ENCODE measurements around the gene HEMK1. TPM values are rescaled to one million over a fixed set of nuclear protein-coding genes. Genes with fewer than 3 reads are reported as not detected.

The HEMK1 gene
- total RNA-seq, 1 donor from 2014 or later: 4.5 TPM

- FAIRE-seq: no peak
- no peak for DNase-seq (ENCODE audit: low spot score in 2 of 2)
Measured at GRCh38 chr3:50599115-50599715, 29.9 kb downstream of the HEMK1 start.

DNA sequence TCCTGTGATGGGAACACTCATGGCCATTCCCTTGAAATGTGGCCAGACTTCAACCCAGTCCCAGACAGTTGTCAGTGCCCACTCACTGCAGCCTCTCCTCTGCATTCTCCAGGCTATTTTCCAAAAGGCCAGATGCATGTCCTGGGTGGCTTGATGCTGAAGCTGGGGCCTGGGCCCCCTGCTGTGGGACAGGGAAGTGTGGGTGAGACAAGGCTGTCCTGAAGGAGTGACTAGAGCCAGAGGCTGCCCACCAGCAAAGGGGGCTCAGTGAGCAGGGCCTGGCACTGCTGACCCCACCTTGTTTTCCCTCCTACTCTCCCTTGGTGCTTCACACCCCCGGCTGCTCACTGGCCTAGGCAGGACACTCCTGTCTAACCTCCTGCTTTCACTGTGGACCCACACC lies 30.4 kb downstream of the HEMK1 start:
- FAIRE-seq (no peak), DNase-seq (ENCODE audit: low spot score in 2 of 2) (no peak)

DNA sequence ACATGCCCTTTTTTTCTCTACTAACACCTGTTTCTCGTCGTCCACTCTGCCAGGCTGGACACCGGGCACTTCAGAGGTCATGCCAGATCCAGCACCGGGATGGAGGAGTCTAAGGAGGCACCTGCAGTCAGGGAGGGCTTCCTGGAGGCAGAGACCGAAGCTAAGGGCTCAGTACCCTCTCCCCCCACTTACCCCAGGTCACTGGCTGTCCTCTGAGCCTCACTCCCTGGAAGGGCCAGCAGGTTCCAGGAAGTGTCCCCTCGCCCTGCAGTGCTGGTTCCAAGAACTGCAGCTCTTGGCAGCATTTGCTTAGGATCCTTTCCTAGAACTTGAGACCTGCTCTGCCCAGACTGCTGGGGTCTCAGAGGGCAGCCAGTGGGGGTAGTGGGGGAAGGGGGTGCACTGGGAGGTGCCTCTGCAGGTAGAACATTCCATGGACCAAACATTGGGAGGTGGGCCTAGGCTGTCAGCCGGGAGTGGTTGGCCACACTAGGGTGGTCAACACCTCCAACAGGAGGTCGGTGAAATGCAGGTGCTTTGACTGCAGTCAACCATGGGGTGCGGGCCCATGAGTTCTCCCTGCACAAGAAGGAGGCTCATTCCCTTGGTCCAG lies 30.9 kb downstream of the HEMK1 start:
- DNase-seq (ENCODE audit: low spot score in 2 of 2) (no peak), FAIRE-seq (no peak)

GRCh38 chr3:50600841-50601591 lies 31.7 kb downstream of the HEMK1 start:
- DNase-seq (ENCODE audit: low spot score in 2 of 2): peak in 1 of 2 donors; percentile 85
- no peak for FAIRE-seq

GRCh38 chr3:50602595-50603191 lies 33.4 kb downstream of the HEMK1 start:
- DNase-seq (ENCODE audit: low spot score in 2 of 2) (no peak), FAIRE-seq (no peak)

GRCh38 chr3:50603261-50604109 lies 34.2 kb downstream of the HEMK1 start:
- no peak for DNase-seq (ENCODE audit: low spot score in 2 of 2)
- FAIRE-seq: no peak

DNA sequence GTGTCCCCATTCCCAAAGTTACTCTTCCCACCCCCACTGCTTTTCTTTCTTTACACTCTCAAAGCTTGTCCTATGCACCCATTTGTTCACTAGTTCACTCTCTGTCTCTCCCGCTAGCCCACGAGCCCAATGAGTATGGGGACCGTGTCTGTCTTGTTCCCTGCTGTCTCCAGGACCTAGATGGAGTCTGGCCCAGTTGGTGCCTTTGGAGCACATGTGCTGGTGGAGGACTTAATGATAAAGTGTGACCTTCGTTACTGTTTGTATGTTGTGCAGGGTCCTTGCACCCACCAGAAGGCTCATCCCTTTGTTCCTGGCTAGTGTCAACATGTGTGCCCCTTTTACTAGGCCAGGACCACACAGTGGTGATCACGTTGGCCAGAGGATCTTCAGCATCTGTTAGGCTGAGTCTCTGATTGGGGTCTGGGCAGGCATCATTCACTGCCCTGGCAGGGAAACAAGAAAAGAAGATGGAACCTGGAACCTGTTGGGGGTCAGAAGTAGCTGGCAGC lies 34.8 kb downstream of the HEMK1 start:
- DNase-seq (ENCODE audit: low spot score in 2 of 2): no peak
- FAIRE-seq: no peak

DNA sequence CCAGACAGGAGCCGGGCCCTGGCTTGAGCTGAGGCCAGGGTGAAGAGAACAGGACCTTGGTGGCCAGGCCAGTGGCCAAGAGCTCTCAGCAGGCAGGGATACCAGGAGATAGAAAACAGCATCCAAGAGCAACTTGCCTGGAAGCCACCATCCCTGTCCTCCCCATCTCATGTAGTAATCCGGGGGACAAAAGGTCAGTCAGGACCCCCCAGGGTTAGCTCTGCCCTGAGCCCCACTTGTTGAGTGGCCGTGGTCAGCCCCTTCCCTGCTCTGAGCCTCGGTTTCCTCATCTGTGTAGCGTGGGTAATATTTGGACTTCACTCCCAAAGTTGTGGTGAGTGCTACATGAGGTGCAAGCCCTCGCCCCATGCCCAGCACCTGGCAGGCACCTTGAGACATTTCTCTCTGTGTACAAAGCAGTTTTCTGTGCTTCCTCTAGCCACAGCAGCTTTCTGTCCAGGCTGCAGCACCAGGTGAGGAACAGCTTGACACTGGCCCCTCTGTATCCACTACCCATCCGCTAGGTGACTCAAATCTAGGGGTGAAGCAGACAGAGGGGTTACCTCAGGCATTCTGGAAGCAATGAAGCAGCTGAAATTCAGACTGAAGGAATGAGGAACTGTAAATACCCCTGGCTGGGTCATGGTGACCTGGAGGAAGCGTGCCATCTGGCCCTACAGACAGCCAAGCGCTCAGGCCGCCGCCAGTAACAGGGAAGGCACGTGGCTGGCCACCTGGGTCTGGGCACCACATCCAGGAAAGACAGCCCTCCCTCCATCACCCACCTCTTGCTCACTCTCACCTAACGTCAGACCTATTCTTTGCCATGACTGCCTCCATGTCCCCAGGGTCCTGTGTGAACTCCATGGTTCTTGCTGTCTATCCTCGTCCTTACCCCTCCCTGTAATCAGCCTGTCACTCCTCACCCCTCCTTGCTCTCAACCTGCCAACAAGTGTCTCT lies 35.6 kb downstream of the HEMK1 start:
- DNase-seq (ENCODE audit: low spot score in 2 of 2): no peak
- FAIRE-seq: no peak

DNA sequence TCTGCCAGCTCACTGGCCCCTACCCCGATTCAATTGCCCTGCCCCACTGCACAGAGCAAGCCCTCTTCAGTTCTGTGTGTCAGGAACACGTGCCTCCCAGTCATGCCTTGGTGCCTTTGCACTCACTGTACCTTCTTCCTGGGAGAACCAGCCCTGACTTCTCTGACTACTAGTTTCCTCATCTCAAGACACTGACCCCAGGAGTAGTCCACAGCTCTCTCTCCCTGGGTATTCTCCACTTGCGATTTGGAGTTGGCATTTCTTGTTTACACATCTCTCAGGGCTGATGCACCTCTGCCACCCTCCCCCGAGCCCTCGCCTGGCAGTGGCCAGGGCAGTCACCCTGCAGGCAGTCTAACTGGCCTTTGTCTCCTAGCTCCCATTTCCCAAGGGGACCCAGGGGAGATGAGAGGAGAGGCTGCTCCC lies 36.6 kb downstream of the HEMK1 start:
- DNase-seq (ENCODE audit: low spot score in 2 of 2) (no peak), FAIRE-seq (no peak)

DNA sequence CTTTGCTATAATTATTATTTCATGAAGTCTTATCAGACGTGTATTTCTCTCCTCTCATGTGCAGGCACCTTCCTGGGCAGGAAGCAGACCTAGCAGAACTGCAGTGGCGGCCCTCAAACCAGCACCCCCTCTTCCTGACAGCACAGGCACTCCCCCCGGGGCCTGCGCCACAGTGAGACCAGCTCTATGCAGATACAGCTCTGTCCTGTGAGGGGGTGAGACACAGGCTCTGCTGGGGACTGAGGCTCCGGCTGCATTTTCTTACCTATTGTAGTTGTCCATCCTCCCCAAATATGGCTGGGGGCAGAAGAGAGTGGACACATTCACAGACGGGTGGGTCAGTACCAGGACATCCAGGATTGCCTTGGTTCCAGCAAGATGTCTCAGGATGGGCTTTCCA lies 37.3 kb downstream of the HEMK1 start:
- FAIRE-seq (no peak), DNase-seq (ENCODE audit: low spot score in 2 of 2) (no peak)

DNA sequence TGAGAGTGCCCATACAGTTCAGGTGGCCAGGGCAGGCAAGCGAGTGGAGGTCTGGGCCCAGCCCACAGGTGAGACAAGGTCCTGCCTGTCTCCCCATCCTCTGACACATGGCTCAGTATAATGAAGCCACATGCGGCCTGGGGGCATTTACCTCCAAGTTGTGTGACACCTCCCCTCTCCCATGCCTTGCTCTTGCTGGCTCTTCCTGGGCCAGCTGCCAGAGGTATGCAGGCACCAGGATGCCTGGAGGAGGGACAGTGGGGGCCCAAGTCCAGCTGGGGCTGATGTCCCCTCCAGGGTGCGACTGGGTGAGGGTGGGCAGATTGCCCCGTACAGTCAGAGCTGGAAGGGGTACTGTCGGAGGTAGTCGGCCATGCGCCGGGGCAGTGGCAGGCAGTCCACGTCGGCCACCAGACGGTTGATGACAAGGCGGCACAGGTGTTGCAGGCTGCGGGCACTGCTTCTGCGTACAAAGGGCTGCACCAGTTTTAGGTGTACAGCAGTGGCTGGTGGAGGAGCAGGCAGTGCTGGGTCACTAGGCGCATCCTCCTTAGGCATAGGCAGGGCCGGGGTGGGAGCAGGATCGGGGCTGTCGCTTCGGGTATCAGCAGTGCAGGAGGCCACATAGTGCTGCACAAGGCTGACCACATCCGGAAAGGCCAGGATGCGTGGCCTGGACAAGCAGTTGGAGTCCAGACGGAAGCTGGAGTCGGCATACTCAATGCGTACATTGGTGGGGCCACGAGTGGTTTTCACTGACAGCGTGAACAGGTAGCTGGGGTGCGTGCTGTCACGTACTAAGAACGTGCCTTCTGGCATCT lies 38.2 kb downstream of the HEMK1 start:
- FAIRE-seq: no peak
- DNase-seq (ENCODE audit: low spot score in 2 of 2): no peak

DNA sequence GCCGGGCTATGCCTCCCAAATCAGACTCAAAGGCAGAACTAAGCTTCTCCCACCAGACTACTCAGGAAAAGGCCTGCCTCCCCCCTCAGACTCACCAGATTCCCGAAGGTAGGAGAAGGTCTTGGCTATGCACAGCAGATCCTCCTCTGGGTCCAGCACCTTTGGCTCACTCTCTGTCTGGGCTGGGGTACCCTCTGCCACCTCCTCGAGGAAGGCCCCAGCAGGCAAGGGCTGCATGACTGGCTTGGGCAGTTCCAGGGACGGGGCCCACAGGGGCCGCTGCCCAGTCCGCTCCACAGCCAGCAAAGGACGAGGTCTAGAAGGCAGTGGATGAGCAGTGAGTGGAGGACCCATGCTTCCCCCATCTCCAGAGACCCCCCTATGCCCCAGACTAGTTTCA lies 39.0 kb downstream of the HEMK1 start:
- FAIRE-seq (no peak), DNase-seq (ENCODE audit: low spot score in 2 of 2) (no peak)

DNA sequence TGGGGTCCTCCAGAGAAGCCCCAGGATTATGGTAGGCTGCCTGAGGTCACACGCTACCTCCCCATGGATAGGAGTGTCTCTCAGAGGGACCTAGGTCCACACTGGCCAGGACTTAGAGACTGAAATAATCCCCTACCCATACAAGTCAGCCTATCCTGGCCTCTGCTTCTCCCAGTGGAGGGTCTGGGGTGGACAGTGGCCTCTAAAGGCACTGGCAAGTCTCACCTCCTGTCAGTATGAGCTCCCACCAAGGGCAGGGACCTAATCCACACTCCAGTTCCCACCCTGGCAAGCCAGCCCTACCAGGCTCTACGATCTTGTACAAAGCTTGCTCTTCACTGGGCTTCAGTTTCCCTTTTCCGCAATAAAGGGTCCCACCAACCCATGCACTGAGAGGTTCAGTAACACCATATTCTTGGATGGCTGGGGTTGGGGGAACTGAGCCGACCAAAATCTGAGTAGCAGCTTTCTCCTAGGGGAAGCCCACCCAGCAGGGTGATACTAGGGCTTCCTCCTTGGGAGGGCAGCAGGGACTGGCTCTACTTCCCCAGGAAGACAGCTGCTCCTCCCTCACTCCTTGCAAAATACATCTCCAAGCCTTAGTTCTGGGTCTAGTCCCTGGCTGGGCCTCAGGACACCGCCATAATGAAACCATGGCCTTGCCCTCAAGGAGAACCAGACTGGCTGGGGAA lies 39.9 kb downstream of the HEMK1 start:
- no peak for FAIRE-seq
- DNase-seq (ENCODE audit: low spot score in 2 of 2): no peak

DNA sequence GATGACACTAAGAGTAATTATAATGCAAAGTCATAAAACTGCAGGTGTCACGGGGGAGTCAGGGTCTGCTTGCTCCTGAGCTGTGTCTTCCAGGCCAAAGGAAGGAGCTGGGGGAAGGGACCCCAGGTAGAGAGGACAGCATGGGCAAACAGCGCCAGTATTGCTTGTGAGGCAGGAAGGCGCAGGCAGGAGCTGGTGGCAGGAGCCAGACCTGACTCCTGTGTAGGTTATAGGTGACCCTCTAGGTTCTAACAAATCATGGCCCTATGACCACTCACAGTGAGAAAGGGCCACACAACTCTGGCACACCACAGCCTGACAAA lies 40.4 kb downstream of the HEMK1 start:
- no peak for DNase-seq (ENCODE audit: low spot score in 2 of 2)
- FAIRE-seq: no peak

GRCh38 chr3:50610181-50610971 lies 41.1 kb downstream of the HEMK1 start:
- FAIRE-seq: no peak
- DNase-seq (ENCODE audit: low spot score in 2 of 2): no peak

GRCh38 chr3:50610992-50611463 lies 41.7 kb downstream of the HEMK1 start:
- no peak for FAIRE-seq
- no peak for DNase-seq (ENCODE audit: low spot score in 2 of 2)

Measured in frontal cortex (tissue), 4 donors.